Left lobe of liver (tissue), 2 donors: Measurements from ENCODE around the gene WFDC8. TPM values are rescaled to one million over a fixed set of nuclear protein-coding genes. Genes with fewer than 3 reads are reported as not detected.
"Not testable (repeated sequence)": the region's sequence is repeated elsewhere in the genome, so short reads cannot be mapped to it uniquely, and the experiment has no call there.

Experiments
- ATAC-seq: fragments of 200-7000 bp; cut with Tn5 transposase; one replicate; pipeline ENCODE4 v1.9.1; 2020; ENCODE audit warnings: mild to moderate bottlenecking, moderate library complexity
- DNase-seq: peaks from one replicate; pipeline ENCODE4 v3.0.0-alpha.2; 2020; ENCODE audit warnings: low spot score
- total RNA-seq: library from RNA; stranded (reverse); gene quantifications from one replicate; pipeline ENCODE4 v1.2.1, GENCODE V29; 2021
- donor health status: DM: no; HTN: no; CAD: no; lungs with moderate emphysema.
- donor health status: DM: no; HTN: yes; CAD: no.

Gene WFDC8
- total RNA-seq: not detected

- ATAC-seq: no peak
- DNase-seq: no peak
Observed at GRCh38 chr20:45579184-45579583, at the start of gene WFDC8. Gene WFDC8 (minus strand): TSS chr20:45579284. CDS start chr20:45579247, 37 bp downstream.

DNA sequence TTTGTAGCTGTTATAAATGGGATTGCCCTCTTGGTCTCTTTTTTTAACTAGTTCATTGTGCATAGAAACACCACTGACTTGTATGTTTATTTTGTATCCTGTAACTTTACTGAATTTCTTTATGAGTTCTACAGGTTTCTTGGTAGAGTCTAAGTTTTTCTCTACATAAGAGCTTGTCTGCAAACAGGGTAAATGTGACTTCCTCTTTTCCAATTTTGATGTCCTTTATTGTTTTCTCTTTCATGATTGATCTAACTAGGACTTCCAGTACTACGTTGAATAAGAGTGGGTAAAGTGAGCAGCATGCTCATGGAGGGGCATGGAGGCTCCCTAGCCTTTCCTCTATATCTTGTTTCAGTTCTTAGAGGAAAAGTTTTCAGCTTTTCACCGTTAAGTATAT is 47.5 kb upstream of the WFDC8 start:
- DNase-seq: no peak
- ATAC-seq: no peak

- DNase-seq (no peak), ATAC-seq (peak; percentile 37)
Observed at GRCh38 chr20:45621593-45621992, 42.5 kb upstream of the WFDC8 start.

DNA sequence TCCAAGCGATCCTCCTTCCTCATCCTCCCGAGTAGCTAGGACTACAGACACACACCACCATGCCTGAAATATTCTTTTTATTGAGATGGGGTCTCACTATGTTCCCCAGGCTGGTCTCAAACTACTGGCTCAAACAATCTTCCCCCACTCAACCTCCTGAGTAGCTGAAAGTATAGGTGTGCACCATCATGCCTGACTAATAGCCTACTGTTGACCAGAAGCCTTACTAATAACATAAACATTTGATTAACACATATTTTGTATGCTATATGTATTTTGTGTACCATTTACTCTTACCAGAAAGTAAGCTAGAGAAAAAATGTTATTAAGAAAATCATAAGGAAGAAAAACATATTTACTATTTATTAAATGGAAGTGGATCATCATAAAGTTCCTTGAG is 38.5 kb upstream of the WFDC8 start:
- DNase-seq (no peak), ATAC-seq (no peak)

- no peak for DNase-seq
- ATAC-seq: no peak
Observed at GRCh38 chr20:45612314-45612713, 33.2 kb upstream of the WFDC8 start.

GRCh38 chr20:45611054-45611453 is 32.0 kb upstream of the WFDC8 start:
- DNase-seq: no peak
- no peak for ATAC-seq

DNA sequence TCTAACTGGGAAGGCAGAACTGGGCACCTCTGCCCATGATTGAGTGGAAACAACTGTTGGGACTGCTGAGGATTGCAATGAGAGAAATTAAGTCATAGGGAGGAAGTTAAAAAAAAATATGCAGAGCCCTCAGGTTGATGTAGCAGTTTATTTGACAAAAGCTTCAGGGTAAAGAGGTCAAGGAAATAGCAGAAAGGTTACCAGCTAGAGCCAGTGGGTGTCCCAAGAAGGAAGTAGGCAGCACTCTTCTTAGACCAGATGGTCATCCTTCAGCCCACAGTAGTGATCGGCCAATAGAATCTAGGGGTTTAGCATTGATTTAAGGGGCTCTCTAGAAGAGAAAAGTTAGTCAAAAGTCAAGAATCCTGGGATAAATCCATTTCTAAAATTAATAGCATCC is 28.7 kb upstream of the WFDC8 start:
- ATAC-seq (no peak), DNase-seq (no peak)

DNA sequence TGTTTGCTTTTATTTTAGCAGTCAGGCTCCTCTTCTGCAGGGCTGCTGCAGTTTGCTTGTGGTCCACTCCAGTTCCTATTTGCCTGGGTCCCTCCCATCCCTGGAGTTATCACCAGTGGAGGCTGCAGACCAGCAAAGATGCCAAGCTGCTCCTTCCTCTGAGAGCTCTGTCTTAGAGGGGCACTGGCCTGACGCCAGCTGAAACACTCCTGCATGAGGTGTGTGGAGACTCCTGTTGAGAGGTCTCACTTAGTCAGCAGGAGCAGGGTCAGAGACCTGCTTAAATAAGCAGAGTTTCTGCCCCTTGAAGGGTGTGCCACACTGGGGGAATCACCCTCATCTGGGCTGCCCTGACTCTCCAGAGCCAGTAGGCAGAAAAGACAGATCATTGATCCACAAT is 16.2 kb upstream of the WFDC8 start:
- ATAC-seq (no peak), DNase-seq (no peak)

GRCh38 chr20:45593498-45593897 is 14.4 kb upstream of the WFDC8 start:
- ATAC-seq (no peak), DNase-seq (no peak)

- DNase-seq: no peak
- peak; percentile 91 for ATAC-seq
Observed at GRCh38 chr20:45592574-45593189, 13.6 kb upstream of the WFDC8 start.

- no peak for DNase-seq
- ATAC-seq: no peak
Observed at GRCh38 chr20:45589725-45590124, 10.6 kb upstream of the WFDC8 start.

- ATAC-seq: no peak
- no peak for DNase-seq
Observed at GRCh38 chr20:45588800-45589199, 9.7 kb upstream of the WFDC8 start.

GRCh38 chr20:45585986-45586385 is 6.9 kb upstream of the WFDC8 start:
- not testable (repeated sequence) for DNase-seq

GRCh38 chr20:45584294-45584693 is 5.2 kb upstream of the WFDC8 start:
- DNase-seq, ATAC-seq: not testable (repeated sequence)

More at GRCh38 chr20:45585986-45586385, 6.9 kb upstream of the WFDC8 start:
- ATAC-seq: not testable (repeated sequence)

GRCh38 chr20:45583502-45583901 is 4.4 kb upstream of the WFDC8 start:
- no peak for DNase-seq
- ATAC-seq: no peak

DNA sequence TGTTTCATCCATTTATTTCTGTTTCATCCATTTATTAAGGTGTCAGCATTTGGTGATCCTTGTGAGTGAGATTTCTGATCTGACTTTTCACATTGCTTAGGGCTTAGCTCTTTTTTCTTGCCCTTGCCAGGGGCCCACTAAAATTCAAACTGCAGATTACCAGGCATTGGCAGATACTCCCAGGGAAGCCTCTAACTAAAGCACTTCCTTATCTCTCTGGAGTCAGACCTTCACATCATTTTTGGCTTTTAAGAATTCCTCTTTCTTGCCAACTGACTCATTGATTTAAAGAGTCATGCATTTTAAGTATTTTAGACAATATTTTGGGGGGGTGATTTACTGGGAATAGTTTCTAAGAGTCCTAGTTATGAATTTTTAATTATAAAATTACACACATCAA is 2.6 kb upstream of the WFDC8 start:
- no peak for DNase-seq
- ATAC-seq: no peak

- ATAC-seq: no peak
- no peak for DNase-seq
Observed at GRCh38 chr20:45578231-45578630, 853 bp downstream of the WFDC8 start.

GRCh38 chr20:45576995-45577394 is 2.1 kb downstream of the WFDC8 start:
- ATAC-seq: no peak
- DNase-seq: no peak

DNA sequence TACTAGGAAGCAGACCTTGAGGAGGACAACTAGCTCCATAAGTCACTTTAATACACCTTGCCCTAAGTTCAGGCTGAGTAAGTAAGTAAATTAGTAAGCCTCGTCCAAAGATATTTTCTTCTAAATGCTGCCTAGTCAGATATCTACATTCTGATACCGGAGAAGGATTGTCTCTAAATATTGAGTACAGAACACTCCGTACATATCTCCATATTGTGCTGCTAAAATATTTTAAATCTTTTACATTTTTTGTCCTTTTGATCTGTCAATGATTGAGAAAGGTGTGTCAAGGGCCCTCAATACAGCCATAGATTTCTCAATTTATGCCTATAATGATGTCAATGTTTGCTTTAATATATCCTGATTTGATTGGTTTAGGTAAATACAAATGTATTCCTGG is 3.2 kb downstream of the WFDC8 start:
- ATAC-seq: no peak
- DNase-seq: no peak

- DNase-seq, ATAC-seq: not testable (repeated sequence)
Observed at GRCh38 chr20:45569650-45570049, 9.4 kb downstream of the WFDC8 start.

- DNase-seq (no peak), ATAC-seq (no peak)
Observed at GRCh38 chr20:45564760-45565276, 14.3 kb downstream of the WFDC8 start.

- no peak for DNase-seq
Observed at GRCh38 chr20:45555198-45555597, 23.9 kb downstream of the WFDC8 start.

GRCh38 chr20:45552456-45552855 is 26.6 kb downstream of the WFDC8 start:
- ATAC-seq (no peak), DNase-seq (no peak)

More at GRCh38 chr20:45555198-45555597, 23.9 kb downstream of the WFDC8 start:
- ATAC-seq: no peak
